NT2/D1 (cell line): ENCODE data around the gene EIF3K.

Experiments used
- SUZ12 ChIP-seq: IDR thresholded peaks from 2 replicates; pipeline ENCODE4 v1.6.1; 2011; ENCODE audit not compliant: insufficient read length, insufficient read depth; ENCODE audit errors: extremely low read depth
- YY1 ChIP-seq: IDR thresholded peaks from 2 replicates; pipeline ENCODE4 v1.6.1; 2011; ENCODE audit not compliant: insufficient read length, insufficient read depth
- ZNF274 ChIP-seq: IDR thresholded peaks from 2 replicates; pipeline ENCODE4 v1.6.1; 2011; ENCODE audit warnings: mild to moderate bottlenecking, low read depth, low read length

DNA sequence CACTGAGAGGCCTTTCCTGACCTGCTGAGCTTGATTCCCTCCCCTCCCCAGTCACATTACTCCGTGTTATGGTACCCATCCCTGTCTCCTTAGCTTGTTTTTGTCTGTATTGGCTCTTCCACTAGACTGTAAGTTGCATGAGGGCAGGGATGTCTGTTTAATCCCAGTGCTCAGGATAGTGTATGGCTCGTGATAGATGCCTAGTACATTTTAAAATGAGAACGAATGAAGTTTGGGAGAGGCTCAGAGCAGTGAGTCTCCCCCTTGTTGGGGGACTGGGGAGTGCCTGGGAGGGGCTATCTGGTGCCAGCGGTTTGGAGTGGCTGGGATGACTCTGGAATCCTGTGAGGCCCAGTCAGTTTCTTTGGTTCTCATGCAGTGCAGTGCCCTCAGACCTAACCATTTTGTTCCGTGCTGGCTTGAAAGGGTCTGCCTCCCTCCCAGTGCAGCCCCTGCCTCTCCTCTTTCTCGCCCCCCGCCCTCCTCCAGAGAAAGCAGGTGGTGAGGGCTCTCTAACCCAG is 63.9 kb downstream of the EIF3K start:
- TF ChIP-seq ZNF274 (no peak), SUZ12 (no peak), YY1 (no peak)
